GM21825 (cell line): Measurements from ENCODE around the gene MIGA2.
"Not testable (repeated sequence)": the region's sequence is repeated elsewhere in the genome, so short reads cannot be mapped to it uniquely, and the experiment has no call there.

ENCODE experiments used
- ATAC-seq: cut with Tn5 transposase; IDR thresholded peaks from one replicate; pipeline ENCODE4 v1.9.1; 2021; ENCODE audit warnings: mild to moderate bottlenecking, moderate library complexity; ENCODE audit not compliant: unreplicated experiment

The MIGA2 gene

DNA sequence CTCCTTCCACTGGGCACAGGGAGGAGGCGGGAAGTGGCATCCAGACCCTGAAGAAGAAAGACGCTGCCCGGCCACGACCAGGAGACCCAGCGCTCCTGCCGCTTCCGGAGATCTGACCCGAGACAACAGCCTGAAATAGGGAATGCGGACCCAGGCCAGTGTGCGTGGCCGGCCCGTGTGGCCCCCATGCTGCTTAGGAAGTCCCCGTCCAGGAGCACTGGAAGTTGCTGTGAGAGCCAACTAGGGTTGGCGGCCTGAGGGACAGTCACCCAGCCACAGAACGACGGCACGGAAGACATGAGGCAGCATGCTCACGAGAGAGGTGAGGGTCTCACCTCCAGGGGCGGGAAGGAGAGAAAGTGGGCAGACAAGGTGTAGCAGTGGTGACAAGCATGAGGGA is 25.3 kb upstream of the MIGA2 start:
- ATAC-seq = no peak

DNA sequence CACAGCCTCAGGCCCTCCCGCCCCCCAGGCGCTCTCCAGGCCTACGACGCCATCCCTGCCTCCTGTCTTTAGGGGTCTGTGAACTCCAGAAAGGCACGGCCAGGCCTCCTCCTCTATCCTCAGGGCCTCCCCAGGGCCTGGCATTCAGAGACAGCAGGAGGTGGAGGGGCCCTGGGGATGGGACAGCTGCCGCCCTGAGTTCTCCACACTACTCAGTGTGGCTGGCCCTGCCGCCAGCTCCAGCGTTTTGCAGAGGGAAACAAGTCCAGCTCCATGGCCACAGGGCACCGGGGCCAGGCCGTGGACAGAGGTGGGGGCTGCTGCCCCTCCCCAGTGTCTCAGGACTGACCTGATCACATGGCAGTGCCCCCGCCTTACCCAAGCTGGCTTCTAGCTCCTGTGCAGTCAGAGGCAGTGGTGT is 24.7 kb upstream of the MIGA2 start:
- no peak for ATAC-seq

GRCh38 chr9:129012343-129012742 is 24.1 kb upstream of the MIGA2 start:
- ATAC-seq = no peak

DNA sequence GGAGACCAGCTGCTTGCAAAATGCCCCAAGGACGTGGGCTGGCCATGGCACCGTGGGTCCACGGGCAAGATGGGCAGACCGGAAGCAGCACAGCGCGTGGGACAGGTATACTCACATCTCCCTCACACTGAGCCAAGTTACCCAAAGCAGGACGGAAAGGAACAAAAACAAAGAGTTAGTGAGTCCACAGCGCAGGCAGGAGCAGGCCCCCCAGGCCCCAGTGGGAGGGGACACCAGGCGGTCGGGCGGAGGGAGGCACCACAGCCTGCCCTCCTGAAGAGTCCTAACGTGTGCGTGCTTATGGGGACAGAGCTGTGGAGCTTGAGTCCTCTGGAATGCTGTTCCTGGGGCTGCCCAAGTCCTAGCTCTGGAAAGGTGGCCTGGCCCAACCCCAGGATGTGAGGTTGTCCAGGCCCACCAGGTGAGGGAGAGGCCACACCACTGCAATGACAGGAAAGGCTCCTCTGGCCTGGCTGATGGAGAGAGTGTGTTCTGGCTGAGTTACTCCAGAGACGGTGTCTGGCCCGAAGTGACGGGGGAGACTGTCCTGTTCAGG is 23.5 kb upstream of the MIGA2 start:
- ATAC-seq = no peak

DNA sequence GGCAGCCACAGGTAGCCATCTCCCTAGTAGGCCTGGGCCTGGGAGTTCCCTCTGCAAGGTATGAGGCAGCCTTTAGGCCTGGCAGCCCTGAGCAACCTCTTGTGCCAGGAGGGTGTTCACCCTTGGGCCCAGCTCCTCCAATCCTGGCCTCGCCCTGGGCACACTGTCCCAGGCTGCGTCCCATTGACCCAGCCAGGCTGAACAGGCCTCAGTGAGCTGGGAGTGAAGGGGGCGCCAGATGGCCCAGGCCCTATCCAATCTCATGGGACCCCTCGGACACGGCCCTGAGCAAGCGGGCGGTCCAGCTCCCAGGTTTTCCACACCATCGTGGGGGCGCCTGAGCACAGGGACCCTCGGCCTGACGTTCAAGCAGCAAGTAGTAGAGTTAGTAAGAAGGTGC is 22.8 kb upstream of the MIGA2 start:
- no peak for ATAC-seq

- ATAC-seq = no peak
These were observed 22.3 kb upstream of the MIGA2 start for GRCh38 chr9:129014124-129014523.

DNA sequence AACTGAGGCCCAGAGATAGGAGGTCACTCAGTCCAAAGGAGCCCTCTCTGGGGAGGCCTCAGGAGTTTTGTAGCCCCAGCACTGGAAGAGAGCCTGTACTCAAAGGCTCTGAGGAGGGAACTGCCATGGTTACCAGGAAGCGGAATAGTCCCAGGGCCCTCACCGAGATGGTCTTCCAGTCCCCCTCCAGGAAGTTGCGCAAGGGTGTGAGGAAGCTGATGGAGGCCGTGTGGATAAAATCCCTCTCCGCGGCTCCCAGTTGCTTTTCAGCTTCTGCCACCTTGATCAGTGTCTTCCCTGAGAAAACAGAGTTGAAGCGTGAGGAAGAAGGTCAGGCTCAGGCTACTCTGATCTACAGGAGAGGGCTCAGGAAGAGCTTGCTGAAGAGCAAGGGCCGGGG is 21.8 kb upstream of the MIGA2 start:
- ATAC-seq = no peak

DNA sequence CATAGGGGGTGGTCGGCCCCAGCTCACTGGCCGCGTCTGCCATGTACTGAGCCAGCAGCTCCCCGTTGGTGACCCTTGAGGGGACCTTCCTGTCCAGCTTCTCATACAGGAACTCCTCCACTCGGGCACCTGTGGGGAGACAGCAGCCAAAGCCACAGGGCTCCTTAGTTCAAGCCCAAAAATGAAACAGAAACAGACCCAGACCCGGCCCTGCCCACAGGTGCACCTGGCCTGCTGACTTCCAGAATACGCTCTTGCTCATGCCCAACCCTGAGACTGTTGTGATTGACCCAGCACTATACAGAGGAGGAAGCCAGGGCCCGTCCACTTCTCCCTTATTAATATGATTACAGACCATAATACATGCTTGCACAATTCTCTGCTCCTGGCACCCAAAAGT is 15.3 kb upstream of the MIGA2 start:
- ATAC-seq = peak; percentile 59

DNA sequence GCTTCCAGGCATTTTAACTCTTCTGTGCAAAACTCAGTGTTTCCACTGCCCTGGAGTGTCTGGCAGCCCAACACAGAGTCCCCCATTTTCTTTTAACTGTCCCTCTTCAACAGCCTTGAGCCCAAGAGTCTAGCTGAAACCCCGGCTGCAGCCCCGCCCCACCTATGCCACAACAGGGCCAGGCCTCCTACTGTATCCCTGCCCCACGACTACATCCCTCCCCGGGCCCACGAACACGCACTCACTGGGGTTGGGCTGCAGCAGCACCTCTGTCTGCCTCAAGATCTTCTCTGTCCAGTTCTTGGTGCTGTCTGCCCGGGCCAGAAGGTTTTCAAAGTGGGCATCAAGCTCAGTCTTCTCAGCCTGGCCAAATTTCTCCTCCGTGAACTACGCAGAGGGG is 14.4 kb upstream of the MIGA2 start:
- no peak for ATAC-seq

- no peak for ATAC-seq
These were observed 13.2 kb upstream of the MIGA2 start for GRCh38 chr9:129023036-129023907.

GRCh38 chr9:129023908-129024233 is 12.6 kb upstream of the MIGA2 start:
- ATAC-seq = no peak

DNA sequence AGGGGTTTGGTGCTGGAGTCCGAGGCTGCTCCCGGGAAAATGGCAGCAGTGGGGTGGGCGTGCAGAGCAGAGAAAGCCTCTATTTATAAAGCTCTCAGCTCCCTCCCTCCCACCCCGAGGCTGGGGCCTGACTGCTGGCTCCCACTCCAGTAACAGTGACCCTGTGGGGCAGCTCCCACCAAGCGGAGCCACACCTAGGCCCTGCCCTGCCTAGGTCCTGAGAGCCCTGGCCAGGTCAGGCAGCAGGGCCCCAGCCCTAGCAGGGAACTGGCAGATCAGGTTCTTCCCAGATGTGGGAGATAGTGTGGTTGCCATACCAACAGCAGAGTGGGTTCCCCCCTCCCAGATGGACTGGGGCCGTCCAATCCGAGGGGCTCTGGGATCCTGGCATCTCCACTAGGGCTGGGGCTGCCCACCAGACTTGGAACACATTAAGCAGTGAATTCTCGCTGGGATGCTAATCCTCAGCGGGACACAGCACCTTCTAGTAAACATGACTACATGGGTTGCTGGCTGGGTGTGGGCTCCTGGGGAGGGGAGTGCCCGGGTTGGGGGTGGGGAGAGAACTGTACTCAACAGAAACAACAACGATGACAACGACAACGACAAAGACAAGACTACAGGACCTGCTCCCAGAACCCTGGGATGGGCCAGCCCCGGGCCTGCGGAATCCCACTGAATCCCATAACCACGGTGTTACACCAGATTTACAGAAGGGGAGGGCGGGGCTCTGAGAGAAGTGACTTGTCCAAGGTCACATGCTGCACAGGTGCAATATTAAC is 9.8 kb upstream of the MIGA2 start:
- no peak for ATAC-seq

- no peak for ATAC-seq
These were observed 9.2 kb upstream of the MIGA2 start for GRCh38 chr9:129027224-129027684.

DNA sequence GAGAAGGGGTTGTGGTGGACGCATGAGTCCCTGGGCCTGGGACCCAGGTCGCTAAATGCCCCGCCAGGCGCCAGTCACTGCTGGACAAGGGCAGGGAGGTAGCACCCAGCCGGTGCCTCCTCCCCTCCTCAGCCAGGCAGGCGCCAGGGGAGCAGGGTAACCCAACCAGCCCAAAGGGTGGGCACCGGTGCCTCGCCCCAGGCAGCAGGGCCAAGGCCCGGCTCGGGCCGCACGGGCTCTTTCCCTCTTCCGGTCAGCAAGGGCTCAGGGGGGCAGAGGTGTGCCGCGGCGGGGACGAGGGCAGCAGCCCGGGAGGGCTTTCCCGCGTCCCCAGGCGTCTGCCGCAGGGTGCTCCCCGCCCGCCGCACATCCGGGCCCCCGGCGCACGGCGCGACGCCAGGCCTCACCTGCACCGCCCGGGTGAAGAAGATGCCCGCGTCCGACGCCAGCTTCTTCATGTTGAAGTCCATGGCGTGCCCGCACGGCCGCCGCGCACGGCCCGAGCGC is 8.7 kb upstream of the MIGA2 start:
- peak; percentile 22 for ATAC-seq

GRCh38 chr9:129028192-129028966 is 8.0 kb upstream of the MIGA2 start, which contains the start of gene SH3GLB2:
TSS of gene SH3GLB2 (minus strand) at chr9:129028331. CDS start at chr9:129028154, 177 bp downstream.
- peak; percentile 70 for ATAC-seq

GRCh38 chr9:129030191-129030590 is 6.2 kb upstream of the MIGA2 start:
- ATAC-seq = no peak

GRCh38 chr9:129031514-129031913 is 4.9 kb upstream of the MIGA2 start:
- ATAC-seq = no peak

GRCh38 chr9:129032541-129033159 is 3.8 kb upstream of the MIGA2 start:
- ATAC-seq = no peak

GRCh38 chr9:129033216-129033615 is 3.2 kb upstream of the MIGA2 start:
- ATAC-seq = no peak

GRCh38 chr9:129035838-129036237 is 588 bp upstream of the MIGA2 start:
- ATAC-seq = not testable (repeated sequence)
